ENCODE data around the gene GALNTL6. TPM values are rescaled to one million over a fixed set of nuclear protein-coding genes. Genes with fewer than 3 reads are reported as not detected.
A peak's percentile ranks its signal among the peaks of the same experiment; 100 is the strongest.

Gene GALNTL6
- total RNA-seq, 1 experiment from 2014 or later, result not detected

DNA sequence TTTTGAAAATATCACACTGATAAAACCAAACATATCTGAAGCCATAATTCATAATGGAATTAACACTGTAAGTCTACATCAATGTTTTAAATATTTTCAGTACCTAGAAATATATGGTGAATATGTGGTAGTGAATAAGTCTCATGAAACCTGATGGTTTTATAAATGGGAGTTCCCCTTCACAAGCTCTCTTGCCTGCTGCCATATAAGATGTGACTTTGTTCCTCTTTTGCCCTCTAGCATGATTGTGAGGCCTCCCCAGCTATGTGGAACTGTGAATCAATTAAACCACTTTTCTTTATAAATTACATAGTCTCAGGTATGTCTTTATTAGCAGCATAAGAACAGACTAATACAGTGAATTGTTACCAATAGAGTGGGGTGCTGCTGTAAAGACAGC is 818.6 kb downstream of the GALNTL6 start:
- DNase-seq (ENCODE audit: unreplicated experiment), result no peak
- POLR2A ChIA-PET, result interaction anchor here (0.6 to 1.1 kb wide), 2 partner anchors 9 to 116 kb away, joined by 3 read pairs; no protein-coding TSS in a partner anchor
- Mint-ChIP-seq H3K4me1 (ENCODE audit: insufficient read depth, unreplicated experiment) (no peaks in the 10 kb centered on the region), H3K36me3 (ENCODE audit: insufficient read depth, unreplicated experiment) (no peaks in the 10 kb centered on the region), H3K27ac (ENCODE audit: low read depth, unreplicated experiment) (no peak overlapping the region), H3K9me3 (ENCODE audit: unreplicated experiment) (no peaks in the 10 kb centered on the region), H3K27me3 (ENCODE audit: insufficient read depth, unreplicated experiment) (peaks cover 80% of the 10 kb centered on the region), H3K4me3 (ENCODE audit: unreplicated experiment) (no peak overlapping the region)
- TF ChIP-seq, protein P1, sequence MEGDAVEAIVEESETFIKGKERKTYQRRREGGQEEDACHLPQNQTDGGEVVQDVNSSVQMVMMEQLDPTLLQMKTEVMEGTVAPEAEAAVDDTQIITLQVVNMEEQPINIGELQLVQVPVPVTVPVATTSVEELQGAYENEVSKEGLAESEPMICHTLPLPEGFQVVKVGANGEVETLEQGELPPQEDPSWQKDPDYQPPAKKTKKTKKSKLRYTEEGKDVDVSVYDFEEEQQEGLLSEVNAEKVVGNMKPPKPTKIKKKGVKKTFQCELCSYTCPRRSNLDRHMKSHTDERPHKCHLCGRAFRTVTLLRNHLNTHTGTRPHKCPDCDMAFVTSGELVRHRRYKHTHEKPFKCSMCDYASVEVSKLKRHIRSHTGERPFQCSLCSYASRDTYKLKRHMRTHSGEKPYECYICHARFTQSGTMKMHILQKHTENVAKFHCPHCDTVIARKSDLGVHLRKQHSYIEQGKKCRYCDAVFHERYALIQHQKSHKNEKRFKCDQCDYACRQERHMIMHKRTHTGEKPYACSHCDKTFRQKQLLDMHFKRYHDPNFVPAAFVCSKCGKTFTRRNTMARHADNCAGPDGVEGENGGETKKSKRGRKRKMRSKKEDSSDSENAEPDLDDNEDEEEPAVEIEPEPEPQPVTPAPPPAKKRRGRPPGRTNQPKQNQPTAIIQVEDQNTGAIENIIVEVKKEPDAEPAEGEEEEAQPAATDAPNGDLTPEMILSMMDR (IDR thresholded peaks at IDR 0.05; ENCODE audit: unreplicated experiment), result no peak
- CTCF ChIA-PET, result no interaction called here
- BruUV-seq (replicated peaks), result no TSS peak
- intact Hi-C loops (cut with micrococcal nuclease), result no loop called here

DNA sequence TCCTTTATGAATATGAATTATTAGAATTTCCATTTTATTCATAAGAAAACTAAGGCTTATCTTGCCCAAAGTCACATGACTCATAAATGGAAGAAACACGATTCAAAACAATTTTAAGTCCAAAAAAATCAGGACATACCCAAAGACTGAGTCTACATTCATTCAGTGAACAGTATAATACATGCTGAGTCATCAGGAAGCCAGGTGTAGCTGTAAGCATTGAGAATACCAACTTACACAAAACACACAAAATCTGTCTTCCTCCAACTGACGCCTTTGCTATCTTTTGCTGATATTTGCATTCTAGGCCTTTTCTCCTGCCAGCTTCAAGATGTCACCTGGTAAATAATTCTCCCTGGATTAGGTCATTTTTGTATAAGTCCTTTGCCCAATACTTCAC is 835.3 kb downstream of the GALNTL6 start:
- H3K4me1 Mint-ChIP-seq (ENCODE audit: insufficient read depth, unreplicated experiment), result no peaks in the 10 kb centered on the region
- intact Hi-C loops (cut with micrococcal nuclease), result no loop called here
- peak; percentile 15 for DNase-seq (ENCODE audit: unreplicated experiment)
- H3K9me3 Mint-ChIP-seq (ENCODE audit: unreplicated experiment), result no peaks in the 10 kb centered on the region
- no peaks in the 10 kb centered on the region for H3K27me3 Mint-ChIP-seq (ENCODE audit: insufficient read depth, unreplicated experiment)
- ChIA-PET POLR2A (interaction anchor here (1.0 kb wide), 1 partner anchor 14 kb away, joined by 4 read pairs; no protein-coding TSS in a partner anchor), CTCF (interaction anchor here (0.6 kb wide), 1 partner anchor 32 kb away, joined by 4 read pairs; no protein-coding TSS in a partner anchor)
- TF ChIP-seq, protein P1 (IDR thresholded peaks at IDR 0.05; ENCODE audit: unreplicated experiment), result no peak
- no peak overlapping the region for H3K4me3 Mint-ChIP-seq (ENCODE audit: unreplicated experiment)
- no peak overlapping the region for H3K27ac Mint-ChIP-seq (ENCODE audit: low read depth, unreplicated experiment)
- no TSS peak for BruUV-seq (replicated peaks)
- no peaks in the 10 kb centered on the region for H3K36me3 Mint-ChIP-seq (ENCODE audit: insufficient read depth, unreplicated experiment)

DNA sequence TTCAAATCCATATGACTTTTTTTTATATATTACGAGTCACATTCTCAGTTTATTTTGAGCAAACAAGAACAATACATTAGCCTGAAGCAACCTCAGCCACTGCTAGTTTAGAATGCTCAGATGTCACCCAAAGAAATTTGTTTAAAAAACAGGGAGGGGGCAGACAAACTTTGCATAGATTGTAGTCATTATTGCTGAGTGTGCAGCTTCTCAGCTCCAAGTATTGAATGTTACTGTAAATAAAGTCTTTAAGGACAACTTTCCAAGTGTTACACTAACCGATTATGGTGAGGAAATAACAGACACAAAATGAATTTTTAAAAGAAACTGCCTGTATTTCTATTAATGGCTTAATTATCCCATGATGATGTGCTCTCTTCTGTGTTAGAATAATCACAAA is 835.9 kb downstream of the GALNTL6 start:
- TF ChIP-seq, protein P1 (IDR thresholded peaks at IDR 0.05; ENCODE audit: unreplicated experiment), result no peak
- Mint-ChIP-seq H3K4me1 (ENCODE audit: insufficient read depth, unreplicated experiment) (no peaks in the 10 kb centered on the region), H3K27me3 (ENCODE audit: insufficient read depth, unreplicated experiment) (no peaks in the 10 kb centered on the region), H3K36me3 (ENCODE audit: insufficient read depth, unreplicated experiment) (no peaks in the 10 kb centered on the region), H3K4me3 (ENCODE audit: unreplicated experiment) (no peak overlapping the region), H3K27ac (ENCODE audit: low read depth, unreplicated experiment) (no peak overlapping the region), H3K9me3 (ENCODE audit: unreplicated experiment) (no peaks in the 10 kb centered on the region)
- no peak for DNase-seq (ENCODE audit: unreplicated experiment)
- CTCF ChIA-PET, result no interaction called here
- intact Hi-C loops (cut with micrococcal nuclease), result no loop called here
- BruUV-seq (replicated peaks), result no TSS peak
- POLR2A ChIA-PET, result interaction anchor here (1.0 kb wide), 1 partner anchor 13 kb away, joined by 4 read pairs; no protein-coding TSS in a partner anchor

DNA sequence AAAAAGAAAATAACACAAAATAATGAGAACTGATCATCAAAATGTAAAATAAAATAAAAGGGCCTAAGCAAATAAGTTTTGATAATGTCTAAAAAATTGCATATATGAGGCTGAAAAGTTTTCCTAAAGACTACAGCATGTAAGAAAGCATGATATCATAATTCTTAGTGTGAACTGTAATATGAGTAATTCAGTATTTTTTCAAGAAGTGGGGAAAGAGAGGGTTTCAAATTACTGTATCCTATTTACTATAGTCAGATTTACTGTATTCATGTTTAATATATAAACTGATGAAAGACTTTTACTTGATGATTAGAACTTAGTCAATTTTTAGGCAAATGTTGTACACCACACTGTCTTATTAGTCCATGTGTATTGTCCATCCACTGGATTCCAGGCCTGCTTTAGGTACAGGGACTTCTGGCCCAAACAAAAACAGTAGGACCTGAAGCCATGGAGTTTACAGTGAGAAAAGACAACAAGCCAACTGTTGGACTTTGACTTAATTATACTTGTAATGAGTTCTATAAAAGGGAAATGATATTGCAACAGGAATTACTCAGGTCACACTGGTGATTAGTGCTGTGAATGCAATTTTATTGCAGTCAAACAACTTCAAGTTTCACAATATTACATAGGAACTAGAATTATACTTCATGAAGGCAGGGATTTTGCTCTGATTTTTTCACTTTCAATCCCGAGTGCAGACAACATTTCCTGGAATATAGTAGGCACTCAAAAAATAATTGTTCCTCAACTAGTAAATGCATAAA is 837.7 kb downstream of the GALNTL6 start:
- intact Hi-C loops (cut with micrococcal nuclease), result no loop called here
- no peak overlapping the region for H3K4me3 Mint-ChIP-seq (ENCODE audit: unreplicated experiment)
- H3K9me3 Mint-ChIP-seq (ENCODE audit: unreplicated experiment), result no peaks in the 10 kb centered on the region
- DNase-seq (ENCODE audit: unreplicated experiment), result no peak
- ChIA-PET CTCF (no interaction called here), POLR2A (no interaction called here)
- no TSS peak for BruUV-seq (replicated peaks)
- H3K4me1 Mint-ChIP-seq (ENCODE audit: insufficient read depth, unreplicated experiment), result no peaks in the 10 kb centered on the region
- H3K27me3 Mint-ChIP-seq (ENCODE audit: insufficient read depth, unreplicated experiment), result no peaks in the 10 kb centered on the region
- H3K27ac Mint-ChIP-seq (ENCODE audit: low read depth, unreplicated experiment), result no peak overlapping the region
- H3K36me3 Mint-ChIP-seq (ENCODE audit: insufficient read depth, unreplicated experiment), result no peaks in the 10 kb centered on the region
- TF ChIP-seq, protein P1 (IDR thresholded peaks at IDR 0.05; ENCODE audit: unreplicated experiment), result no peak
